NCI-H1092 treated with DMSO at 0.1 percent for 48 hours (cell line): Measurements from ENCODE around the gene TEDC2.

ENCODE experiments used
- DNase-seq: peaks from one replicate; lab custom pipeline; 2025; lab: John Stamatoyannopoulos, UW

TEDC2 gene

GRCh38 chr16:2495041-2495440, 35.1 kb downstream of the TEDC2 start:
- DNase-seq = no peak

GRCh38 chr16:2496223-2497115, 36.6 kb downstream of the TEDC2 start:
- no peak for DNase-seq

- peak; percentile 75 for DNase-seq
Measured at GRCh38 chr16:2497116-2497630, 37.3 kb downstream of the TEDC2 start.

GRCh38 chr16:2497695-2498484, 38.0 kb downstream of the TEDC2 start:
- DNase-seq = no peak

- peak; percentile 26 for DNase-seq
Measured at GRCh38 chr16:2498531-2499253, 38.8 kb downstream of the TEDC2 start.

GRCh38 chr16:2499454-2499853, 39.5 kb downstream of the TEDC2 start:
- no peak for DNase-seq

- DNase-seq = no peak
Measured at GRCh38 chr16:2499890-2500429, 40.1 kb downstream of the TEDC2 start.

- no peak for DNase-seq
Measured at GRCh38 chr16:2500430-2500917, 40.6 kb downstream of the TEDC2 start.

GRCh38 chr16:2500918-2501750, 41.2 kb downstream of the TEDC2 start:
- peak; percentile 82 for DNase-seq

GRCh38 chr16:2501946-2502895, 42.3 kb downstream of the TEDC2 start:
- DNase-seq = no peak

GRCh38 chr16:2505695-2506094, 45.8 kb downstream of the TEDC2 start:
- DNase-seq = no peak

- DNase-seq = no peak
Measured at GRCh38 chr16:2507052-2507659, 47.2 kb downstream of the TEDC2 start.

GRCh38 chr16:2507665-2508064, 47.8 kb downstream of the TEDC2 start:
- DNase-seq = no peak

GRCh38 chr16:2508722-2509400, 49.0 kb downstream of the TEDC2 start:
- no peak for DNase-seq

- no peak for DNase-seq
Measured at GRCh38 chr16:2511128-2511800, 51.4 kb downstream of the TEDC2 start.

GRCh38 chr16:2511996-2512734, 52.3 kb downstream of the TEDC2 start:
- DNase-seq = no peak

- DNase-seq = peak; percentile 66
Measured at GRCh38 chr16:2512735-2513404, 53.0 kb downstream of the TEDC2 start.
